OCI-LY1 (cell line): ENCODE measurements around the gene CAMTA1.

ENCODE experiments used
- H2AFZ ChIP-seq: fragments of 200-600 bp; sonication (generic), shearing (Covaris generic); 2 replicates; pipeline ENCODE4 v1.6.0; 2014; ENCODE audit warnings: antibody characterized with exemption, mild to moderate bottlenecking, low read length
- H3F3A ChIP-seq: fragments of 200-600 bp; sonication (generic), shearing (Covaris generic); 2 replicates; pipeline ENCODE4 v1.6.0; 2014; ENCODE audit warnings: mild to moderate bottlenecking, antibody characterized with exemption, low read length, moderate library complexity; ENCODE audit not compliant: insufficient read depth
- H3K27ac ChIP-seq: fragments of 200-600 bp; sonication (generic); 2 replicates; pipeline ENCODE4 v1.5.1; 2014; ENCODE audit warnings: low read length, mixed run types, mild to moderate bottlenecking, low read depth; ENCODE audit not compliant: poor library complexity, severe bottlenecking
- H3K27me3 ChIP-seq: fragments of 200-600 bp; sonication (generic); 2 replicates; pipeline ENCODE4 v1.6.0; 2014; ENCODE audit warnings: antibody characterized with exemption, mild to moderate bottlenecking, low read length, moderate library complexity; ENCODE audit not compliant: insufficient read depth
- H3K36me3 ChIP-seq: fragments of 200-600 bp; sonication (generic); 2 replicates; pipeline ENCODE4 v1.6.1; 2014; ENCODE audit warnings: mild to moderate bottlenecking, antibody characterized with exemption, low read length, moderate library complexity, mixed read lengths; ENCODE audit not compliant: insufficient read depth
- H3K4me1 ChIP-seq: fragments of 200-600 bp; sonication (generic); 2 replicates; pipeline ENCODE4 v1.5.1; 2014; ENCODE audit warnings: mild to moderate bottlenecking, low read length, moderate library complexity; ENCODE audit not compliant: insufficient read depth, severe bottlenecking
- H3K4me2 ChIP-seq: fragments of 200-600 bp; sonication (generic), shearing (Covaris generic); 2 replicates; pipeline ENCODE4 v1.6.1; 2014; ENCODE audit warnings: low read length
- H3K4me3 ChIP-seq: fragments of 200-600 bp; sonication (generic); 2 replicates; pipeline ENCODE4 v1.5.1; 2014; ENCODE audit warnings: low read length, low read depth, mild to moderate bottlenecking, mixed read lengths; ENCODE audit not compliant: poor library complexity, severe bottlenecking
- H3K79me2 ChIP-seq: fragments of 200-600 bp; shearing (Covaris generic); 2 replicates; pipeline ENCODE4 v1.6.1; 2016; ENCODE audit warnings: mixed run types, low read length, mixed read lengths; ENCODE audit not compliant: insufficient read depth
- H3K9ac ChIP-seq: fragments of 200-600 bp; sonication (generic), shearing (Covaris generic); 2 replicates; pipeline ENCODE4 v1.6.1; 2014; ENCODE audit warnings: mild to moderate bottlenecking, low read length, mixed read lengths
- H3K9me2 ChIP-seq: fragments of 200-600 bp; sonication (generic), shearing (Covaris generic); 2 replicates; pipeline ENCODE4 v1.6.1; 2014; ENCODE audit warnings: low read depth, mild to moderate bottlenecking, low read length, mixed read lengths
- H3K9me3 ChIP-seq: fragments of 200-600 bp; shearing (Covaris generic); 2 replicates; pipeline ENCODE4 v1.6.1; 2014; ENCODE audit warnings: low read length, mixed read lengths
- H4K20me1 ChIP-seq: fragments of 200-600 bp; sonication (generic), shearing (Covaris generic); 2 replicates; pipeline ENCODE4 v1.6.0; 2016; ENCODE audit warnings: mild to moderate bottlenecking, low read length; ENCODE audit not compliant: insufficient read depth
- CTCF ChIP-seq: fragments of 200-600 bp; sonication (generic), shearing (Covaris generic); IDR thresholded peaks from 2 replicates; pipeline ENCODE4 v1.5.1; 2017; ENCODE audit warnings: mild to moderate bottlenecking, antibody characterized with exemption, low read length, moderate library complexity, mixed read lengths
- EZH2 ChIP-seq: fragments of 200-600 bp; sonication (generic), shearing (Covaris generic); IDR thresholded peaks from 2 replicates; pipeline ENCODE4 v1.8.0; 2017; ENCODE audit warnings: borderline replicate concordance, mixed run types, mild to moderate bottlenecking, antibody characterized with exemption, low read length, moderate library complexity, mixed read lengths

Gene CAMTA1

DNA sequence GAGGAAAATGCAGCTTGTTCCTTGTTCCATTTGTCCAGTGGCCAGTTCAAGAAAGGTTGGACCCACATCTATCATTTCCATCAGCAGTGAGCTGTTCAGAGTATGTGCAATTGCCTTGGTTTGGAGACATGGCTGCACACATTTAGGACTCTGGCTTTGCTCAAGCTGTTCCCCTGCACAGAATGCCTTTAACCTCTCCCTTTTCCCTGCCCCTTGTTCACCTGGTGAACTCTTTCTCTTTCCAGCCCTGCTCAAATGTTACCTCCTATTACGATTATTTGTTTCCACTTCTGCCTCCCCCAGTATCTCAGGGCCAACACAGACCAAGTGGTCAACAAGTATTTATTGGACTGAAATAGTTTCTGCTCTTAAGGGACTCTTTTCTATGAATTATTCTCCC is 385.9 kb downstream of the CAMTA1 start:
- Histone ChIP-seq H3K4me3 (no peak overlapping the region), H3K9me3 (no peaks in the 10 kb centered on the region), H3K79me2 (no peaks in the 10 kb centered on the region), H3K4me2 (no peak overlapping the region), H3F3A (no peaks in the 10 kb centered on the region), H3K36me3 (no peaks in the 10 kb centered on the region), H2AFZ (no peak overlapping the region), H3K9me2 (no peaks in the 10 kb centered on the region), H3K27me3 (0 out of 2 replicates have a peak, but pooled peaks cover 5% of the 10 kb centered on the region), H3K4me1 (no peaks in the 10 kb centered on the region), H3K27ac (no peak overlapping the region), H3K9ac (no peak overlapping the region), H4K20me1 (no peaks in the 10 kb centered on the region)
- TF ChIP-seq EZH2: no peak
- TF ChIP-seq CTCF: no peak

- no peaks in the 10 kb centered on the region for H3K36me3 ChIP-seq
- H3K27ac ChIP-seq: no peak overlapping the region
- no peaks in the 10 kb centered on the region for H3K79me2 ChIP-seq
- H3K4me2 ChIP-seq: no peak overlapping the region
- no peaks in the 10 kb centered on the region for H4K20me1 ChIP-seq
- no peak overlapping the region for H2AFZ ChIP-seq
- no peaks in the 10 kb centered on the region for H3F3A ChIP-seq
- TF ChIP-seq EZH2 (no peak), CTCF (no peak)
- no peaks in the 10 kb centered on the region for H3K9me3 ChIP-seq
- no peaks in the 10 kb centered on the region for H3K9me2 ChIP-seq
- H3K9ac ChIP-seq: no peak overlapping the region
- H3K27me3 ChIP-seq: 0 out of 2 replicates have a peak, but pooled peaks cover 5% of the 10 kb centered on the region
- H3K4me1 ChIP-seq: no peaks in the 10 kb centered on the region
- H3K4me3 ChIP-seq: no peak overlapping the region
These were observed 386.3 kb downstream of the CAMTA1 start for GRCh38 chr1:7171574-7171973.

DNA sequence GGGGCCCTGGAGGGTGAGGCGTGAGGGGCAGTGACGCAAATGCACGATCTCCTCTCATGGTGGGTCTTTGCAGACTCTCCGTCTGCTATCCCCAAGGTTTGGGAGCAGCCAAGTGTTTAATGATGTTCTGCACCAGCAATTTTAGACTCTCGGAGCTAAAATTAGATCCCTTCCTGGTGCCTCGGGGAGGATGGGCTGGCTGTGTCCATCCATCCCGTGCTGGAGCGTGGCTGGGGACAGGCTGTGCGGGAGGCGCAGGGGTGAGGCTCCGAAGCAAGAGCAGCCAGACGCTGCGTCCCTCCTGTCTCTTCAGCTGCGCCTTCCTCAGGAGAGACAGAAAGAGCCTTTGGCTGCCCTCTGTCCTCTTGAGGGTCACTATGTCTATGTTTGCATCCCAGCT is 387.6 kb downstream of the CAMTA1 start:
- H3F3A ChIP-seq: no peaks in the 10 kb centered on the region
- H3K27ac ChIP-seq: no peak overlapping the region
- H3K4me3 ChIP-seq: no peak overlapping the region
- H3K27me3 ChIP-seq: 0 out of 2 replicates have a peak, but pooled peaks cover 5% of the 10 kb centered on the region
- no peaks in the 10 kb centered on the region for H3K79me2 ChIP-seq
- H4K20me1 ChIP-seq: no peaks in the 10 kb centered on the region
- no peaks in the 10 kb centered on the region for H3K4me1 ChIP-seq
- no peak for TF ChIP-seq CTCF
- no peak for TF ChIP-seq EZH2
- H3K4me2 ChIP-seq: no peak overlapping the region
- H3K9ac ChIP-seq: no peak overlapping the region
- no peaks in the 10 kb centered on the region for H3K36me3 ChIP-seq
- H3K9me2 ChIP-seq: no peaks in the 10 kb centered on the region
- no peaks in the 10 kb centered on the region for H3K9me3 ChIP-seq
- H2AFZ ChIP-seq: no peak overlapping the region
